ENCODE results near the gene E2F2. TPM values are rescaled to one million over a fixed set of nuclear protein-coding genes. Genes with fewer than 3 reads are reported as not detected.

E2F2 gene
- total and polyA plus RNA-seq, 11 donors, result 0.04 to 2.7 (median 0.15) TPM; not detected in 1

DNA sequence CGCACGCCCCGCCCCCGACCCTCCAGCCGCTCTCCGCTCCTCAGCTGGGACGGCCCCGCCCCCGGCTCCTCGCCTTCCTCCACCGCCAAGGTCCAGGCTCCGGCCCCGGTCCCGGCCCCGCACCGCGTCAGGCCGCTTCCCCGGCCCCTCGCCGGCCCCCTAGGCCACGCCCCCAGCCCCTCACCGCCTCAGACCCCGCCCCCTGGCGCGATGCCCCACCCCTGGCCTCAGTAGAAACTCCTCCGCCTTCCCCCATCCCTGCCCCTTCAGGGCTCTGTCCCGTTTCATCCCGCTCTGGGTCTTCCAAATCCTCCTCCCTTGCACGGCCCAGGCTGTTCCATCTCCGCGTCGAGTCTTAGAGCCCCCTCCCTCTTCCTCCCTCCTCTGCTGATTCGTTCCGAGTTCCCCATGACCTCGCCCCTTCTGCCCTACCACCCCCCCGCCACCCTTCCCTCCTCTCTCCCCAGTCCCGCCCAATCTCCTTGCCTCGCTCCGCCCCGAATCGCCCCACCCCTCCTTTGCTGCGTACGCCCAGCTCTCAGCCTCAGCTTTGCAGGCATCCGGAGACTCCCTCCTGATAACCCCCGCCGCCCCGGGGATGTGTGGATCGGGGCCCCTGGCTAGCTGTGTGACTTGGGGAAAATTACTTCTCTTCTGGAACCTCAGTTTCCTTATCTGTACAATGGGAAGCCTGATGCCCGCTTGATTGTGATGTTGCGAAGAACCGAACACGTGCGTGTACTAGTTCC, 46.6 kb downstream of the E2F2 start:
- Histone ChIP-seq H3K36me3 (no peaks in the 10 kb centered on the region), H3K9me3 (no peaks in the 10 kb centered on the region), H3K4me3 (peak overlapping the region; percentile 81 to 100 (median 94)), H3K27me3 (peaks cover 0 to 18% (median 0%) of the 10 kb centered on the region in 9 donors), H3K27ac (peak overlapping the region; percentile 71 to 98 (median 93)), H3K4me1 (peaks cover 0 to 45% (median 26%) of the 10 kb centered on the region in 12 donors)
- 4 to 11% (median 7%) methylated on average over 27 to 54 of the region's 54 CpGs for WGBS, 4 donors
- intact Hi-C loops (cut with DNase I), result loop anchor here in 4 of 10 donors (1.0 to 10.0 kb wide), 6 partner anchors 62 to 142 kb away; partner anchors contain the start of genes HNRNPR (in 3 of the 4), TCEA3 (in 3 of the 4) and ZNF436 (in 2 of the 4)
- ATAC-seq (peak; percentile 87 to 94 (median 92)), DNase-seq (peak; percentile 94 to 97 (median 96))
- TF ChIP-seq, protein P1, sequence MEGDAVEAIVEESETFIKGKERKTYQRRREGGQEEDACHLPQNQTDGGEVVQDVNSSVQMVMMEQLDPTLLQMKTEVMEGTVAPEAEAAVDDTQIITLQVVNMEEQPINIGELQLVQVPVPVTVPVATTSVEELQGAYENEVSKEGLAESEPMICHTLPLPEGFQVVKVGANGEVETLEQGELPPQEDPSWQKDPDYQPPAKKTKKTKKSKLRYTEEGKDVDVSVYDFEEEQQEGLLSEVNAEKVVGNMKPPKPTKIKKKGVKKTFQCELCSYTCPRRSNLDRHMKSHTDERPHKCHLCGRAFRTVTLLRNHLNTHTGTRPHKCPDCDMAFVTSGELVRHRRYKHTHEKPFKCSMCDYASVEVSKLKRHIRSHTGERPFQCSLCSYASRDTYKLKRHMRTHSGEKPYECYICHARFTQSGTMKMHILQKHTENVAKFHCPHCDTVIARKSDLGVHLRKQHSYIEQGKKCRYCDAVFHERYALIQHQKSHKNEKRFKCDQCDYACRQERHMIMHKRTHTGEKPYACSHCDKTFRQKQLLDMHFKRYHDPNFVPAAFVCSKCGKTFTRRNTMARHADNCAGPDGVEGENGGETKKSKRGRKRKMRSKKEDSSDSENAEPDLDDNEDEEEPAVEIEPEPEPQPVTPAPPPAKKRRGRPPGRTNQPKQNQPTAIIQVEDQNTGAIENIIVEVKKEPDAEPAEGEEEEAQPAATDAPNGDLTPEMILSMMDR (IDR thresholded peaks at IDR 0.05), result no peak
- peak in 1 of 2 donors; percentile 36 for TF ChIP-seq POLR2A (IDR thresholded peaks at IDR 0.05)

DNA sequence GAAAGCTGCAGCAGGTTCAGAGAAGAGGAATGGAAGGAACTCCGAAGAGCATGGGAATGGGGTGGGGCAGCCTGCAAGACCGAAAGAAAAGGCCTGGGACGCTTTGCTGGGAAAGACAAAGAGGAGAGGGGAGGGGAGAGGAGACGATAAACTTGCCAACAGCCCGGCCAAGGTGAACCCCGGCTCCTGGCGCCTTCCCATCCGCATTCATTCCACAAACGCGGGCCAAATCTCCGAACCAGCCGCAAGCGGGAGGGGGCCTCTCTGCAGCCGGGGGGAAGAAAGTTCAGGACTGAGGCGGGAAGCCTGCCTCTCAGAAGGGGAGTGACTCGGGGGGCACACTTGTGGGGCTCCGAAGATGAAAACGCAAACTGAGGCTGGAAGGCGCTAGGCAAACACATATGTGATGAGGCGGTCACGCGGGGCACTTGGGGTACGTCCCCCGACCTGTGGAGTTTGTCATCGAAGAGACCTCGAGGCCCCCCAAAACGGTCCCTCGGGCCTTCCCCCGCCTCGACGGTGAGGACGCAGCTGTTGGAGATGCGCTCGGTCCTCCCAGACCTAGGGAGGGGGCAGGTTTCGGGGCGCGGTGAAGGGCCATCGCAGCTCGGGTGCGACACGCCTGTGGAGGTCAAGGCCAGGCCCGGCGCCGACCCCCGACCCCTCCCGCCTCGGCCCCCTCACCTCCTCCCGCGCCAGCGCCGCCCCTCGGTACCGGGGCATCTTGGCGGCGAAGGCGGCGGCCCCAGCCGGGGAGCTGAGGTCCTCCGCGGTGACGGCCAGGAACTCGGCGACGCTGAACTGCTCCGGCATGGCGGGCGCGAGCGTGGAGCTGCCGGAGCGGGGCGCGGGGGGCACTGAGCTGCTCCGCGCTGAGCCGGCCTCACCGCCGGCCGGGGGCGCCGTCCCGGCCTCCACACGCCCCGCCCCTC, 47.4 kb downstream of the E2F2 start, which contains the start of gene ASAP3:
ASAP3 (minus strand) TSS at position 859 of the 932 bp plus-strand sequence; CDS start at position 813, 46 bp downstream.
- WGBS, 4 donors, result 1% methylated on average over 27 to 83 of the region's 84 CpGs
- Histone ChIP-seq H3K27me3 (peaks cover 0 to 18% (median 0%) of the 10 kb centered on the region in 9 donors), H3K4me3 (peak within 1 kb of the TSS; percentile 81 to 100 (median 94)), H3K4me1 (peaks cover 0 to 54% (median 32%) of the 10 kb centered on the region in 12 donors), H3K27ac (peak within 1 kb of the TSS; percentile 71 to 98 (median 93)), H3K36me3 (no peaks in the 10 kb centered on the region), H3K9me3 (no peaks in the 10 kb centered on the region)
- peak; percentile 68 to 78 (median 72) for DNase-seq
- intact Hi-C loops (cut with DNase I), result loop anchor here in 4 of 10 donors (1.0 to 10.0 kb wide), 7 partner anchors 61 to 141 kb away; partner anchors contain the start of genes HNRNPR (in 3 of the 4), TCEA3 (in 3 of the 4) and ZNF436 (in 2 of the 4)
- TF ChIP-seq, protein P1 (IDR thresholded peaks at IDR 0.05), result peak in 7 of 12 donors; percentile 20 to 56 (median 37)
- peak in 1 of 2 donors; percentile 66 for TF ChIP-seq POLR2A (IDR thresholded peaks at IDR 0.05)
- ATAC-seq, result peak in 2 of 4 donors; percentile 2 to 7

DNA sequence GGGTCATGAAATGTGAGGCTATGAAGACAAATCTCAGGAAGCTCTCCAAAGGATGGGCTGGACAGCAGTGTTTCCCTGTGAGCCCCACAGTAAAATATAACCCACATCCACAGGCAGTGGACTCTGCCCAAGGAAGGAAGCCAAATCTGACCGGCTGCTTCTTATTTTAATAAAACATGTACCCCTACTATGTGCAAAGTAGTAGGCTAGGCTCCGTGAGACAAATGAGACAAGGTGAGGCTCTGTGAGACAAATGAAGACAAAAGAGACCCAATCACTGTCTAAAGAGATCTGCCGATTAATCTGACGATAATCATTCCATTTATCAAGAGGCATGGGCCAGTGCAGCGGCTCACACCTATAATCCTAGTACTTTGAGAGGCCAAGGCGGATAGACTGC, 49.1 kb downstream of the E2F2 start:
- H3K4me3 ChIP-seq, result no peak overlapping the region
- peak overlapping the region in 4 of 12 donors; percentile 6 to 96 (median 50) for H3K27ac ChIP-seq
- no peaks in the 10 kb centered on the region for H3K36me3 ChIP-seq
- TF ChIP-seq, protein P1 (IDR thresholded peaks at IDR 0.05), result no peak
- no peak for TF ChIP-seq POLR2A (IDR thresholded peaks at IDR 0.05)
- ATAC-seq (no peak), DNase-seq (no peak)
- intact Hi-C loops (cut with DNase I), result loop anchor here in 4 of 10 donors (2.0 to 10.0 kb wide), 5 partner anchors 59 to 140 kb away; partner anchors contain the start of genes TCEA3 (in 3 of the 4), HNRNPR (in 2 of the 4) and ZNF436 (in 1 of the 4)
- 86 to 93% (median 92%) methylated on average over 6 of the region's 6 CpGs for WGBS, 4 donors
- H3K9me3 ChIP-seq, result no peaks in the 10 kb centered on the region
- H3K27me3 ChIP-seq, result peaks cover 0 to 18% (median 0%) of the 10 kb centered on the region in 9 donors
- H3K4me1 ChIP-seq, result peaks cover 0 to 59% (median 34%) of the 10 kb centered on the region in 12 donors

All from heart left ventricle (tissue), 16 donors.